Lower leg skin (tissue), 3 donors: ENCODE results near the gene SIGLEC14.

Experiments
- POLR2A ChIP-seq, 2 donors: fragments of 450-650 bp; IDR thresholded peaks; one replicate each; pipeline ENCODE4 v1.6.1; 2016 to 2017; ENCODE audit warnings: antibody characterized with exemption in 2 of 2, mild to moderate bottlenecking in 1 of 2, moderate library complexity in 1 of 2
- TF ChIP-seq, protein P1 (sequence below), 3 donors: fragments of 450-650 bp; IDR thresholded peaks; one replicate each; pipeline ENCODE4 v1.5.1; 2016; ENCODE audit warnings: antibody characterized with exemption in 3 of 3, mild to moderate bottlenecking in 3 of 3, moderate library complexity in 2 of 3

DNA sequence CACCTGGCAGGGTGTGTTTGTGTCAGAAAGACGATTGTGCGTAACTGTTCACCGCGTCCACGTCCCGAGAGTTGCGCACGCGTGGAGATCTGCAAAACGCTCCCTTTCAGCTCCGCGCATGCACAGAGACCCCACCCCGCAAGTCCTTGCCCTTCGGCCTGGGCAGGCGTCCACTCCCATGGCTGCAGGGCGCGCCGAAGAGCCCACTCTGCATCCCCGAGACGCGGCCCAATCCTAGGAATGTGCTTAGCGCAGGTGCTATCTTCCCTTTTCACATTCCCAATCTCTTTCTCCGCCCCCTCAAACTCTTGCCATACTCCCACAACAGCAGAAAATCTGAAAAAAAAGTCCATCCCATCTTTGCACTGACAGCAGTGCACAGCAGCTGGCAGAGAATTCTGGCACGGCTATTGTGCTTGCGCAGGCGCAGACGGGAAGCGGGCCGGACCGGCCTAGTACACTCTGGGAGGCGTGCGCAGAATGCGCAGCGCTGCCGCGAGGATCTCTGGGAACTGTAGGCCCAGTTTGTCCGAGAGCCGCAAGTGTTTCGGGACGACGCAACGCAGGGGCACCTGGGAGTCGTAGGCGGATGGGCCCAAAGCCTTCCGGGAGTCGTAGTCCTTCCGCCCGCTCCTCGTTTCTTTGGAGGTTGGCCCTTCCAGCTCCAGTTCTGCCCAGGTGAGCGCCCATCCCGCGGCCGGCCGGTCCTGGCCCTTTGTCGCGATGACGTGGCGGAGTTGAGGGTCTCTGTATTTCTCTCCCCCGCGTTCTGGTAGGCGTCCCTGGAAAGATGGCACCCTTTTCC is 52.5 kb downstream of the SIGLEC14 start:
- TF ChIP-seq, protein P1, sequence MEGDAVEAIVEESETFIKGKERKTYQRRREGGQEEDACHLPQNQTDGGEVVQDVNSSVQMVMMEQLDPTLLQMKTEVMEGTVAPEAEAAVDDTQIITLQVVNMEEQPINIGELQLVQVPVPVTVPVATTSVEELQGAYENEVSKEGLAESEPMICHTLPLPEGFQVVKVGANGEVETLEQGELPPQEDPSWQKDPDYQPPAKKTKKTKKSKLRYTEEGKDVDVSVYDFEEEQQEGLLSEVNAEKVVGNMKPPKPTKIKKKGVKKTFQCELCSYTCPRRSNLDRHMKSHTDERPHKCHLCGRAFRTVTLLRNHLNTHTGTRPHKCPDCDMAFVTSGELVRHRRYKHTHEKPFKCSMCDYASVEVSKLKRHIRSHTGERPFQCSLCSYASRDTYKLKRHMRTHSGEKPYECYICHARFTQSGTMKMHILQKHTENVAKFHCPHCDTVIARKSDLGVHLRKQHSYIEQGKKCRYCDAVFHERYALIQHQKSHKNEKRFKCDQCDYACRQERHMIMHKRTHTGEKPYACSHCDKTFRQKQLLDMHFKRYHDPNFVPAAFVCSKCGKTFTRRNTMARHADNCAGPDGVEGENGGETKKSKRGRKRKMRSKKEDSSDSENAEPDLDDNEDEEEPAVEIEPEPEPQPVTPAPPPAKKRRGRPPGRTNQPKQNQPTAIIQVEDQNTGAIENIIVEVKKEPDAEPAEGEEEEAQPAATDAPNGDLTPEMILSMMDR (IDR thresholded peaks at IDR 0.05), result no peak
- no peak for TF ChIP-seq POLR2A (IDR thresholded peaks at IDR 0.05)
